ENCODE data around the gene DTNA.

The DTNA gene

GRCh38 chr18:34923911-34924310 is 213.8 kb downstream of the DTNA start:
- TF ChIP-seq CTCF (IDR thresholded peaks at IDR 0.05; ENCODE audit: borderline replicate concordance, control extremely low read depth, extremely low read depth, insufficient read depth, missing control alignments): no peak
- in situ Hi-C loops (cut with MboI; ENCODE audit: low sequenced_read_pairs, unreplicated experiment): no loop called here
- DNase-seq (ENCODE audit: low spot score): no peak

DNA sequence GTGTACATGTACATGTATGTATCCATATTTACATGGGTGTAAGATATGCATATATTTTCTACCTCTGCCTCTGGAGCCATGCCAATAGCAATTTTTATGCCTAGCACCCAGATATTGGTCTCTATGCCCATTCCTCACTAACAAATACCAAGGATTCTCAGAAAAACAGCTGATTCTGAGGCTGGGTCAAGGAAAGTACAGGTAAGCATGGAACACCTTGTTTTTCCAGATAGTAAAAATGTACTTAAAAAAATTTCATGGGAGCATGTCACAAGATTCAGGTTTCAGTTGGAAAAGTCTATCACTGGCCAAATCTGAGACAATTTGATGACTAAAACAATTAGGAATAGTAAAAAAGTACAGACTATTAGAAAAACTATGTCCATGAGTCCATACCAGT is 216.6 kb downstream of the DTNA start:
- in situ Hi-C loops (cut with MboI; ENCODE audit: low sequenced_read_pairs, unreplicated experiment): no loop called here
- no peak for DNase-seq (ENCODE audit: low spot score)
- no peak for TF ChIP-seq CTCF (IDR thresholded peaks at IDR 0.05; ENCODE audit: borderline replicate concordance, control extremely low read depth, extremely low read depth, insufficient read depth, missing control alignments)

DNA sequence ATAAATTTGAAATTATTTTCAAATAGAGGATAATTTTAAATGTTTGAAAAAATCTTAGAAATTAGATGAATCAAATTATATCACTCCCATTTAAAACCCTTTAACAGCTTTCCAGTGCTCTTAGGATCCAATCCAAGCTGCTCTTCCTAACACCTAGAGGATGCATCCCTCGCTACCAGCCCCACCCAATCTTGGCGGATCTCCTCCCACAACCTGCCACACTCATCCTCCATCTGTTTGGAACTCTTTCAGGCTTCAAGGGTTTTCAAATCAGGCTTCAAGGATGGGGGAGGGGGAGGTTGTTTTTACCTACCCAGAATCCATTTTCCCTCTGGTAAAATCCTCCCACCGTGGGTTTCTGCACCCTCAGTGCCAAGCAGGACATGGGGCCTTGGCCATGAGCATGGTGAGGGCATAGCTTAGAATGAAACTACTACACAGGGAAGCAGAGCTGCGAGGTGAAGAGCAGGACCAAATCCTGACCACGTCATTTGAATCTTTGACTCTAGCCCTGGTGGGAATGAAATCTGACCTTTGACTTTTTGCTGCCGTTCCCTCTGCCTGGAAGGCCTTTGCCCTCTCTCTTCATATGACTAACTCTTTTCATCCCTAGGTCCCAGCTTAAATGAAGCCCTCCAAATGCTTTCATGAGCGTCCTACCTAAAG is 218.1 kb downstream of the DTNA start:
- no peak for DNase-seq (ENCODE audit: low spot score)
- no peak for TF ChIP-seq CTCF (IDR thresholded peaks at IDR 0.05; ENCODE audit: borderline replicate concordance, control extremely low read depth, extremely low read depth, insufficient read depth, missing control alignments)
- in situ Hi-C loops (cut with MboI; ENCODE audit: low sequenced_read_pairs, unreplicated experiment): no loop called here

DNA sequence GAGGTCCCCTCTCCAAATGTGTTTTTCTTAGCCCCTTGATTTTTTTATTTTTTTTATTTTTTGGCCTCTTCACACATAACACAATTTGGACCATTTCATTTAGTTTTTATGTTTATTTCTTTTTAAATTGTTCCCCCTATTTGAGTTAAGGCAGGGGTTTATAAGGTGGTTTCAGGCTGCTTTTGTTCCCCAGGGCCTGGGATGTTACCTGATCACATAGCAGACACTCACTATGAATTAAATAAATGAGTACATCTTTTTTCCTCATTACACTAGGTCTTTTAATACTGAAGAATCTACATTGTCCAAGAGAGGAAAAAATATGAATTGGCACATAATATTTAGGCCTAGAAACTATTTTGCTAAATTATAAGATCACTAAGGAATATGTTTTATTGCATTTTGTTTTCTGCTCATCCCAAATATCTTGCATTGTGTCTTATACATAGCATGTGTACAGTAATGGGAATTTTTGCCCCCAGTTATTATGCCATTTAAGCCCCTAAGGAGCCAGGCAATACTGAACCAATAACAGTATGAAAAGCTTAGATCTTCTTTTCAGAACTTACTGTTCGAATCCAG is 218.7 kb downstream of the DTNA start:
- no peak for DNase-seq (ENCODE audit: low spot score)
- TF ChIP-seq CTCF (IDR thresholded peaks at IDR 0.05; ENCODE audit: borderline replicate concordance, control extremely low read depth, extremely low read depth, insufficient read depth, missing control alignments): no peak
- in situ Hi-C loops (cut with MboI; ENCODE audit: low sequenced_read_pairs, unreplicated experiment): no loop called here

- no peak for TF ChIP-seq CTCF (IDR thresholded peaks at IDR 0.05; ENCODE audit: borderline replicate concordance, control extremely low read depth, extremely low read depth, insufficient read depth, missing control alignments)
- DNase-seq (ENCODE audit: low spot score): no peak
- in situ Hi-C loops (cut with MboI; ENCODE audit: low sequenced_read_pairs, unreplicated experiment): no loop called here
Observed at GRCh38 chr18:34929336-34929780, 219.3 kb downstream of the DTNA start.

DNA sequence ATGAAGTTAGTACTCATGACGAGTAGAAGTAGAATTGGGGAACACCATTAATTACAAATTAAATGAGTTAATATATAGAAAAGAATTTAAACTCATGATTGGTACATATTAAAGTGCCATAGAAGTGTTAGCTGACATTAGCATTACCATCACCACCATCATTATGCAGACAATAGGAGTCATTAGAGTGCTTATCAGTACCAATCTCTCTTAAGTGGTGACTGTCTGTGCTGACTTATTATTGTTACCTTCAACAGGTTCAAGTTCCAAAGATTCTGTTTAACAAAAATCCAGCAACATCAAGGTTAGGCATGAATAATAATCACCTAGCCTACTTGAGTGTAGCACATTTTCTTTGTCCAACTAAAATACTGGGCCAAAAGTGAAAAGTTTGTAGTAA is 222.3 kb downstream of the DTNA start:
- in situ Hi-C loops (cut with MboI; ENCODE audit: low sequenced_read_pairs, unreplicated experiment): no loop called here
- TF ChIP-seq CTCF (IDR thresholded peaks at IDR 0.05; ENCODE audit: borderline replicate concordance, control extremely low read depth, extremely low read depth, insufficient read depth, missing control alignments): no peak

More for the DNA sequence above, 222.3 kb downstream of the DTNA start:
- DNase-seq (ENCODE audit: low spot score): no peak

All from GM13976 (cell line).